ENCODE measurements around the gene VTI1A.

The VTI1A gene

DNA sequence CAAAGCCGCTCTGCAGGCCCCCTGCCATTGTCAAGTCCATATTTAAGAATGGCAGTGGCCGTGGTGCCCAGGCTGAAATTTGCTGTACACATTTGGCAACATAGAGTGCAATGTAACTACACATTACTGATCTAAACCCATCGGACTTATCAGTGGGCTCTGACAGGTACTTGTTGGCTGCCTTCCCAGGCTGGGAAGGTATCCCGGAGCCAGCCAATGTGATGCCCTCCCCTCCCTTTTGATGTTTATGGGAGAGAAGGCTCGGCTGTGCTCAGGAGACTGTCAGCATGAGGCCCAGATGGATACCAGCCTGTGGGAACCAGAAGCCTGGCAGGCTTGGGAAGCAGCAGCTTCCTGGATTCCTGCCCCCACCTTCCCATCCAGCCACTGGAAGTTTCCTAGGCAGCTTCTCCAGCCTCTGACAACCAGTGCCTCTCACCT lies 357.0 kb downstream of the VTI1A start:
- no peak for TF ChIP-seq CTCF (IDR thresholded peaks at IDR 0.05; ENCODE audit: insufficient read depth, low read length, missing control alignments)
- POLR2A ChIA-PET, result no interaction called here
- no peak for DNase-seq (ENCODE audit: low read depth, low spot score)
- CTCF ChIA-PET, result no interaction called here
- H3K4me3 ChIP-seq (ENCODE audit: low read depth, low read length), result no peak overlapping the region

- no peak for TF ChIP-seq CTCF (IDR thresholded peaks at IDR 0.05; ENCODE audit: insufficient read depth, low read length, missing control alignments)
- POLR2A ChIA-PET, result no interaction called here
- CTCF ChIA-PET, result no interaction called here
- H3K4me3 ChIP-seq (ENCODE audit: low read depth, low read length), result no peak overlapping the region
- DNase-seq (ENCODE audit: low read depth, low spot score), result no peak
Observed at GRCh38 chr10:112805254-112805590, 358.2 kb downstream of the VTI1A start.

- DNase-seq (ENCODE audit: low read depth, low spot score), result no peak
- ChIA-PET POLR2A (no interaction called here), CTCF (interaction anchor here (1.3 kb wide), 1 partner anchor 112 kb away, joined by 3 read pairs; no protein-coding TSS in a partner anchor)
- no peak for TF ChIP-seq CTCF (IDR thresholded peaks at IDR 0.05; ENCODE audit: insufficient read depth, low read length, missing control alignments)
- H3K4me3 ChIP-seq (ENCODE audit: low read depth, low read length), result no peak overlapping the region
Observed at GRCh38 chr10:112805701-112806100, 358.7 kb downstream of the VTI1A start.

GRCh38 chr10:112807013-112807412 lies 360.0 kb downstream of the VTI1A start:
- TF ChIP-seq CTCF (IDR thresholded peaks at IDR 0.05; ENCODE audit: insufficient read depth, low read length, missing control alignments), result no peak
- CTCF ChIA-PET, result interaction anchor here (1.2 kb wide), 1 partner anchor 37 kb away, joined by 3 read pairs; no protein-coding TSS in a partner anchor
- DNase-seq (ENCODE audit: low read depth, low spot score), result no peak
- POLR2A ChIA-PET, result interaction anchor here (0.7 kb wide), 1 partner anchor 1591 kb away, joined by 3 read pairs; no protein-coding TSS in a partner anchor
- H3K4me3 ChIP-seq (ENCODE audit: low read depth, low read length), result no peak overlapping the region

DNA sequence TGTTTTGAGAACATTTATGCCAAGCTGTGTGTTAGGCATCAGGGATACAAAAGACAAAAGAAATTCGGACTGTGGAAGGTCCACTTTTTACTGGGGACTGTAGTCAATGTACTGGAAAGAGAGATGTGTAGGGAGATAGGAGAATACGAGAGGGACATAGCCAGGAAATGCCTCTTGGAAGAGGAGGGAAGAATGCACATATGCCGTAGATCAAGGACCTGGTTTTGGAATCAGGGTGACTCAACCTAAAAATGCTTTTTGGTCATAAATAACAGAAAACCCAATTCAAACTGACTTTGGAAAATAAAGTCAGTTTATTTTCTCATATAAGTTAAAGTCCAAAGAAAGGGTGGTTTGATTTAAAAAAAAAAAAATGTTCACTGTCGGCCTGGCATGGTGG lies 362.7 kb downstream of the VTI1A start:
- DNase-seq (ENCODE audit: low read depth, low spot score), result no peak
- no peak overlapping the region for H3K4me3 ChIP-seq (ENCODE audit: low read depth, low read length)
- POLR2A ChIA-PET, result no interaction called here
- CTCF ChIA-PET, result interaction anchor here (1.5 to 1.7 kb wide), 2 partner anchors 16 to 34 kb away, joined by 3 to 6 read pairs; no protein-coding TSS in a partner anchor
- no peak for TF ChIP-seq CTCF (IDR thresholded peaks at IDR 0.05; ENCODE audit: insufficient read depth, low read length, missing control alignments)

DNA sequence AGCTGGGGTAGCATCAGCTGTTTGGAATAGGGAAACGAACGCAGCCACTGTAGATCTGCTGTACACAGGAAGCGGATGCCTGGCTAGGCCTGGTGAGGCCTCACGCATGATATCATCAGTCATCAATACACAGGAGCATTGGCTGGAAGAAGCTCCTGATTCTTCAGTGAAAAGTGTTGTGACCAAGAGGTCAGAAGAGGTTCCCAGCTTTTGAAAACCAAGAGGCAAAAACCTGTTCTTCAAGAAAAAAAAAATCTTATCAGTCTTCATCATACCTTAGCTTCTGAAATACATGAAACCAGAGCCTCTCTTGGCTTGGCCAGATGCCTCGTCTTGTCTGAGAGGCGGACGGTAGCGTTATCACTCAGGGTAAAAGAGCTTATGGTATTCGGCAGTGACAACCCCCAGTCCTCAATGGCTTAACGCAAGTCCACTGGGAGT lies 363.7 kb downstream of the VTI1A start:
- no peak overlapping the region for H3K4me3 ChIP-seq (ENCODE audit: low read depth, low read length)
- CTCF ChIA-PET, result interaction anchor here (1.5 kb wide), 1 partner anchor 35 kb away, joined by 3 read pairs; no protein-coding TSS in a partner anchor
- POLR2A ChIA-PET, result no interaction called here
- TF ChIP-seq CTCF (IDR thresholded peaks at IDR 0.05; ENCODE audit: insufficient read depth, low read length, missing control alignments), result no peak
- DNase-seq (ENCODE audit: low read depth, low spot score), result no peak
